WERI-Rb-1 (cell line): ENCODE measurements around the gene VWC2.

Experiments used
- DNase-seq: peaks from one replicate; pipeline ENCODE4 v3.0.0-alpha.2; 2020
- H3K27ac ChIP-seq: fragments of 250-450 bp; sonication (Bioruptor Pico); 2 replicates; pipeline ENCODE4 v1.5.1; 2020; ENCODE audit warnings: mild to moderate bottlenecking, moderate library complexity
- H3K27me3 ChIP-seq: fragments of 250-450 bp; sonication (Bioruptor Pico); 2 replicates; pipeline ENCODE4 v1.5.1; 2021; ENCODE audit warnings: mild to moderate bottlenecking, low read depth, moderate library complexity; ENCODE audit not compliant: insufficient read depth, severe bottlenecking
- H3K36me3 ChIP-seq: fragments of 250-450 bp; sonication (Bioruptor Pico); 2 replicates; pipeline ENCODE4 v1.5.1; 2020; ENCODE audit warnings: mild to moderate bottlenecking, moderate library complexity
- H3K4me3 ChIP-seq: 2 replicates; pipeline ENCODE4 v1.5.1; 2011; ENCODE audit warnings: low read depth, mild to moderate bottlenecking, control low read depth, low read length
- H3K9me3 ChIP-seq: fragments of 250-450 bp; sonication (Bioruptor Pico); 2 replicates; pipeline ENCODE4 v1.5.1; 2021; ENCODE audit warnings: mild to moderate bottlenecking, moderate library complexity; ENCODE audit not compliant: severe bottlenecking
- CTCF ChIP-seq: IDR thresholded peaks from 2 replicates; pipeline ENCODE4 v1.5.1; 2011; ENCODE audit warnings: low read depth, mild to moderate bottlenecking, control low read depth, inconsistent platforms, low read length

The VWC2 gene

GRCh38 chr7:49767719-49768118 lies 5.7 kb upstream of the VWC2 start:
- Histone ChIP-seq H3K36me3 (no peaks in the 10 kb centered on the region), H3K27me3 (peaks cover 1% of the 10 kb centered on the region), H3K4me3 (no peak overlapping the region), H3K27ac (no peak overlapping the region), H3K9me3 (no peaks in the 10 kb centered on the region)
- no peak for DNase-seq
- no peak for TF ChIP-seq CTCF

DNA sequence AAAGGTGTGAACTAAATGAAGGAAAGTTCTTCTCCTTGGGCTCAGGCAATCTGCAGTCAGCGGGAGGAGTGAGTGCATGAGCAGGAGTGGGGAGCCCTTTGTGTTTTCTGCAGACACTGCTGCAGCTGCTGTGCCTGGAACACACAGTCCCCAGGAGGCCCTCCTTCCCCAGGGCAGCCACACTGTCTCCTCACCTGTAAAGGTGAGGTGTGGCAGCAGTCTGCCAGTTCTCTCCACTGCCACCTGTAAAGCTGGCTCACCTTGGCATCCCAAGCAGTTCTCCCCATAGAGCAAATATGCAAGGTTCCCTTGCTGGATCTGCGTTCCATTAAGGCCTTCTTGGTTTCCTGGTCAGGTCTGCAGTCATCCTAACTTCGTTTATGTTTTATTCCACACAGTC lies 5.2 kb upstream of the VWC2 start:
- TF ChIP-seq CTCF = no peak
- H3K27ac ChIP-seq = no peak overlapping the region
- no peak for DNase-seq
- no peak overlapping the region for H3K4me3 ChIP-seq
- no peaks in the 10 kb centered on the region for H3K36me3 ChIP-seq
- peaks cover 7% of the 10 kb centered on the region for H3K27me3 ChIP-seq
- H3K9me3 ChIP-seq = no peaks in the 10 kb centered on the region

DNA sequence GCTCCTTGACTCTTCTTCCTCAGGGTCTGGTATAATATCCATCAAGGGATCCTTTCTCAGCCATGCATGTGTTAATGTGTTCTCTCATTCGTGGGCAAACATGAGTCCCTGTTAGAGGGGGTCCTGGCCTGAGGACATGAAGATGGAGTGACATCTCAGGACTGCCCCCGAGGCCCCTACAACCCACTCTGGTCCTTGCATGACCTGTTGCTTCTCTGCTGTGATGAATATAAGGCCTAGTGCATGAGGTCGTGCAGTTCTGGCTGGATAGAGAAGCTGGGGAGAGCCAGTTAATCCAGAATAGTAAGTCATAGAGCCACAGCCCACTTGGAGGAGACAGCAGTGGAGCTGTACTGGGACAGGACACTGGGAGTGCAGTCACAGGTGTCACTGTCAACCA lies 4.6 kb upstream of the VWC2 start:
- no peak for TF ChIP-seq CTCF
- Histone ChIP-seq H3K27me3 (peaks cover 11% of the 10 kb centered on the region), H3K27ac (no peak overlapping the region), H3K36me3 (no peaks in the 10 kb centered on the region), H3K9me3 (no peaks in the 10 kb centered on the region), H3K4me3 (no peak overlapping the region)
- DNase-seq = no peak

DNA sequence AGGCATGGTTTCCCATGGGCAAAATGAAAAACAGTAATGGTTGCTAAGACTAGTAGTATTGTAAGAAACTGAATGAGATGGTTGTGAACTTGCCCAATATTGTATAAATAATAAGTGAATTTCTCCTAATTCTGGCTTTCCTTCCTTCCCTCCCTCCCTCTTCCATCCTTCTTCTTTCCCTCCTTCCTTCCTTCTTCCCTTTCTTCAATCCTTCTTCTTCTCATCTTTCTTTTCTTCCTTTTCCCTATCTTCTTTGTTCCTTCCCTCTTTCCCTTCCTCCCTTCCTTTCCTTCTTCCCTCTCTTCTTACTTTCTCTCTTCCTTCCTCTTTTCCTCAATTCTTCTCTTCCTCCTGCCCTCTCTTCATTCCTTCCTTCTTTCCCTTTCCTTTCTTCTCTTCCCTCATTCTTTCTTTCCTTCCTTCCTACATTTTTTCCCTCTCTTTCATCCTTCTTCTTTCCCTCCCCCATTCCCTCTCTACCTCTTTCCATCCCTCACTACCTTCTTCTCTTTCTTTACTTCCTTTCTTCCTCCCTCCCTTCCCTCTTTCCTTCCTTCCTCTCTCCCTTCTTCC lies 4.1 kb upstream of the VWC2 start:
- no peak overlapping the region for H3K27ac ChIP-seq
- H3K9me3 ChIP-seq = no peaks in the 10 kb centered on the region
- no peak for TF ChIP-seq CTCF
- DNase-seq = no peak
- peaks cover 12% of the 10 kb centered on the region for H3K27me3 ChIP-seq
- no peak overlapping the region for H3K4me3 ChIP-seq
- no peaks in the 10 kb centered on the region for H3K36me3 ChIP-seq

- Histone ChIP-seq H3K9me3 (no peaks in the 10 kb centered on the region), H3K36me3 (no peaks in the 10 kb centered on the region), H3K27me3 (peaks cover 21% of the 10 kb centered on the region), H3K27ac (no peak overlapping the region), H3K4me3 (no peak overlapping the region)
- TF ChIP-seq CTCF = no peak
- no peak for DNase-seq
These were observed 2.6 kb upstream of the VWC2 start for GRCh38 chr7:49770838-49771237.
